NOMO-1 (cell line): ENCODE results near the gene ELK3.

Experiments used
- DNase-seq, 2 experiments: peaks; one replicate each; lab custom pipeline; 2025; ENCODE audit not compliant: unreplicated experiment in 2 of 2; lab: John Stamatoyannopoulos, UW

The ELK3 gene

GRCh38 chr12:96186607-96187301 lies 7.4 kb upstream of the ELK3 start:
- no peak for DNase-seq

- DNase-seq = no peak
Measured at GRCh38 chr12:96187956-96188355, 6.2 kb upstream of the ELK3 start.

- DNase-seq = no peak
Measured at GRCh38 chr12:96189781-96190180, 4.4 kb upstream of the ELK3 start.

GRCh38 chr12:96190413-96191108 lies 3.6 kb upstream of the ELK3 start:
- no peak for DNase-seq

GRCh38 chr12:96192926-96193573 lies 1.1 kb upstream of the ELK3 start:
- no peak for DNase-seq

GRCh38 chr12:96194576-96194889 lies 358 bp downstream of the ELK3 start:
- DNase-seq = no peak

- peak; percentile 49 to 82 for DNase-seq
Measured at GRCh38 chr12:96194971-96195844, 1.0 kb downstream of the ELK3 start.

GRCh38 chr12:96195845-96196451 lies 1.8 kb downstream of the ELK3 start:
- DNase-seq = no peak

GRCh38 chr12:96196781-96197180 lies 2.6 kb downstream of the ELK3 start:
- DNase-seq = no peak

- no peak for DNase-seq
Measured at GRCh38 chr12:96197503-96198272, 3.5 kb downstream of the ELK3 start.

GRCh38 chr12:96198965-96199364 lies 4.8 kb downstream of the ELK3 start:
- DNase-seq = peak in 1 of 2 experiments; percentile 56

- DNase-seq = no peak
Measured at GRCh38 chr12:96199464-96199863, 5.3 kb downstream of the ELK3 start.

GRCh38 chr12:96201272-96202227 lies 7.4 kb downstream of the ELK3 start:
- DNase-seq = no peak

- DNase-seq = no peak
Measured at GRCh38 chr12:96204381-96204780, 10.2 kb downstream of the ELK3 start.

GRCh38 chr12:96205908-96206307 lies 11.7 kb downstream of the ELK3 start:
- DNase-seq = no peak

- DNase-seq = no peak
Measured at GRCh38 chr12:96206936-96207662, 12.9 kb downstream of the ELK3 start.

- DNase-seq = no peak
Measured at GRCh38 chr12:96208346-96208745, 14.2 kb downstream of the ELK3 start.
